BE2C (cell line): Measurements from ENCODE around the gene STRA8.

Source experiments
- DNase-seq: peaks from one replicate; pipeline ENCODE4 v3.0.0-alpha.2; 2020
- H3K27me3 ChIP-seq: fragments of 250-450 bp; sonication (Bioruptor Pico); 2 replicates; pipeline ENCODE4 v1.5.1; 2020; ENCODE audit warnings: mild to moderate bottlenecking
- H3K36me3 ChIP-seq: fragments of 250-450 bp; sonication (Bioruptor Pico); 2 replicates; pipeline ENCODE4 v1.5.1; 2020; ENCODE audit warnings: mild to moderate bottlenecking
- H3K4me1 ChIP-seq: fragments of 250-450 bp; sonication (Bioruptor Pico); 2 replicates; pipeline ENCODE4 v1.5.1; 2020
- H3K4me3 ChIP-seq: 2 replicates; pipeline ENCODE4 v1.5.1; 2011; ENCODE audit warnings: low read depth, low read length
- H3K9me3 ChIP-seq: fragments of 250-450 bp; sonication (Bioruptor Pico); 2 replicates; pipeline ENCODE4 v1.5.1; 2020
- CTCF ChIP-seq: IDR thresholded peaks from 2 replicates; pipeline ENCODE4 v1.5.1; 2012; ENCODE audit warnings: mild to moderate bottlenecking, low read depth, low read length

The STRA8 gene

DNA sequence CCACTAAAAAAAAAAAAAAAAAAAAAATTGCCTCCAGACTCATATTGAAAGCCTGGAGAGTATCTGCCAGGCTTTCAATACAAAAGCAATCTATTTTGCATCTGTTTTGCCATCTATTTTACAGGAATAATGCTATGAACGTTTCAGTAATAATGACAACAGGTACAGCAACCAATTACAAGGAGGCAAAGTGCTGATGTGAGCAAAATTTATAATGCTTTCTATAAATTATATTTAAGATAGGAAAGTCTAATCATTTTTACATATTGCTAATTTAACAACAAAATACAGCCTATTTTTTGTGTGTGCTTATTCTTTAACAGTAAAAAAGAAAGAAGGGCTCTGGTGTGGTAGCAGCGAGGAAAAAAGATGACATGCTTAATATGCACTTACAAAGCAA, 32.3 kb upstream of the STRA8 start:
- Histone ChIP-seq H3K9me3 (no peaks in the 10 kb centered on the region), H3K27me3 (no peaks in the 10 kb centered on the region), H3K4me1 (peaks cover 2% of the 10 kb centered on the region; the same call in 1 of the 2 replicates), H3K36me3 (no peaks in the 10 kb centered on the region), H3K4me3 (no peak overlapping the region)
- no peak for TF ChIP-seq CTCF
- DNase-seq = no peak

DNA sequence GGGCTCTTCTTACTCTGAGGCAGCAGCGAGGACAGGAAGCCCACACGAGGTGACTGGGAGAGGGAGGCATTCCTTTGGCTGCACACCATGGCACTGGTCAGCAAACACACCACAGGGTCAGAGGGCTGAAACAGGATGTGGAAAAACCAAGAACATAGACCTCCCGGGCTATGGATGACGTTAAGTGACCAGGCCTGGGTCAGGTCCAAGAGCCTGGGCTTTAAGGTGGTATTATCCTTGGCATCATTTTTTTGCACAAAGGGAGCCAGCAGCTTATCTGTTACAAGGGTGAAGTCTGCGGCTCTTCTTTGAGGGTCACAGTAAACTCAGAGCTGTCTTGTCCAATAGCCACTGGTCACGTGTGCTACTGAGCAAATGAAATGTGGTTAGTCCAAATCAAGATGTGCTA, 29.3 kb upstream of the STRA8 start:
- Histone ChIP-seq H3K4me3 (no peak overlapping the region), H3K27me3 (no peaks in the 10 kb centered on the region), H3K4me1 (peaks cover 2% of the 10 kb centered on the region; the same call in 1 of the 2 replicates), H3K36me3 (no peaks in the 10 kb centered on the region), H3K9me3 (no peaks in the 10 kb centered on the region)
- no peak for TF ChIP-seq CTCF
- DNase-seq = no peak

DNA sequence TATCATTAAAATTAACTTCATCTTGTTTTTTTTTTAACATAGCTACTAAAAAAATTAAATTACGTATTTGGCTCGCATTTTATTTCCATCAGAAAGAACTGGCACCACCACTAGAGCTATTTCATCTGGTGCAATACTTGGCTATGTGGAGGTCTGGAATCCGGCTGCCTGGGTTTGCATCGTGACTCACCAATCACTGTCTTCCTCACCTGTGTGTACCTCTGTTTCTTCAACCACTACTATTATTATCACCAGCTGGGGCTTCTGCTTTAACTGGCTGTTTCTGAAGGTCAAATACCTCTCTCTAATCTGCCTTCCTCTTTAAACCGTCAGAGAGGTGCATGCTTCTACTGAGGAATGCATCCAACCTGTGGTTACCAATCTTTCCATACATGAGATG, 28.8 kb upstream of the STRA8 start:
- H3K4me1 ChIP-seq = peaks cover 2% of the 10 kb centered on the region; the same call in 1 of the 2 replicates
- H3K4me3 ChIP-seq = no peak overlapping the region
- TF ChIP-seq CTCF = no peak
- H3K9me3 ChIP-seq = no peaks in the 10 kb centered on the region
- no peak for DNase-seq
- no peaks in the 10 kb centered on the region for H3K27me3 ChIP-seq
- no peaks in the 10 kb centered on the region for H3K36me3 ChIP-seq

DNA sequence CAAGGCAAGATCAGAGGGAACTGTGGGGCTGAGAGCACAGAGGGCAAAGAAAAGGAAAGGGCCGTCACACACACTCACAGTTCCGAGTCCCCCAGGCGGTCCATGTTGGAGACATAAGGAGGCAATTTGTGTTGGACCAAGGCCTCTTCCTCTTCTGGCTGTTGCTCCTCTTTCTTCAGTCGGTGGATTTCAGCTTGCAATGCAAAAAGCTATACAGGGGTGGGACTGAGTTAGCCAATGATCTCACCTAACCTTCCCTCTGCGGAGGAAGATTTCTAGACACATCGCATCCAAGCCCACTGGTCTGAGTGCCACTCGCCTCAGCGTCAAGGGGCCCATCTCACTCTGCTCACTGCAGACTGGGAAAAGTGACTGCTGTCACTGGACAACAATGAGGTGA, 27.8 kb upstream of the STRA8 start:
- no peak for DNase-seq
- no peaks in the 10 kb centered on the region for H3K27me3 ChIP-seq
- H3K4me1 ChIP-seq = no peaks in the 10 kb centered on the region
- no peak for TF ChIP-seq CTCF
- H3K36me3 ChIP-seq = no peaks in the 10 kb centered on the region
- no peaks in the 10 kb centered on the region for H3K9me3 ChIP-seq
- H3K4me3 ChIP-seq = no peak overlapping the region

DNA sequence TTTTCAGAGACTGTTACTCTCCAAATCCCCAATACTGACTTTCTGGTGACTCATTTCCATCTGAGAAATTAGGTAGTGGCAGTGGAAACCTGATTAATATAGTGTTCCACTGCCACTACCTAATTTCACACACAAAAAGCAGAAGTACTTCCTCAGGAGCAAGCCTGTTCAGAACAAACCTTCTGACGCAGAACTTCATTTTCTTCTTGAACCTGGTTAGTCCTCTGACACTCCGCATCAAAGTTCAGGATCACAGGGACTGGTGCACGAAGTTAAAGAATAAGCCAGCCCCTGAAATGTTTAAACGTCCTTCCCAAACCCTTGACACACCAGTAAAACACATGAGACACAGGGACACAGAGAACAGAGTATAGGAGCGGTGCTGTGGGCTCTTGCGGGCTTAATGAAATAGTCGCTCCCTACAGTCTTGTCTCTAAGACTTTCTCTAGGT, 26.7 kb upstream of the STRA8 start:
- Histone ChIP-seq H3K4me3 (no peak overlapping the region), H3K9me3 (no peaks in the 10 kb centered on the region), H3K36me3 (no peaks in the 10 kb centered on the region), H3K4me1 (0 out of 2 replicates have a peak, but pooled peaks cover 2% of the 10 kb centered on the region), H3K27me3 (no peaks in the 10 kb centered on the region)
- no peak for DNase-seq
- no peak for TF ChIP-seq CTCF

DNA sequence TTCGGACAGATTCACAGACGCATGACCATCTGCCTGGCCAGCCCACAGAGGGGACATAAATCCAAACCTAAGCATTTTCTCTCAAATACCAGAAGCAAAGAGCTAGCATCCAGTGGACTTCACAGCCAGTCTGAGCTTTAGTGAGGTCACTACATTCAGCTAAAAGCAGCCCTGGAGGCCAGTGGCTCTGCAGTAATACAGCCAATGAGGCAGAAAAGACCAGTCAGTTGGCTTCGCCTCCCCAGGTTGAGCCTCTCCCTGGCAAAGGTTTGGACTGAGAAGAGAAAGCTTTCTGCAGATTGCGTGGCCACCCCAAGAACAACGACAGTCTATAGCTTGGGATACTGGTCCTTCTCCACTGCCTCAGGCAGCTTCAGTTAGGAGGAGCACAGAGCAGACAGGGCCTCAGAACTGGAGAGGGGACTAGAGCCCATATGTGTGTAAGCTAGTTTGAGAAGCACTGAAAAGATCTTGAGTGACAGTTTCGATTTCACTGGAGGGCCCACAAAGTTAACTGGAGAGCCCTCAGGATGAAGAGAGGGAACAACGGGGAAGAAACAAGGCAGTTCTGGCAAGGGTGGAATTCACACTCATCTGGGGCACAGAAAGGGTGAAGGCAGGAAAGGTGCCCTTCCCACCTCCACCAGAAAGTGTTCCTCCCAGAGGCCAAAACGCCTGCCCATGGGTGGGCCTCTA, 26.1 kb upstream of the STRA8 start:
- Histone ChIP-seq H3K36me3 (no peaks in the 10 kb centered on the region), H3K27me3 (no peaks in the 10 kb centered on the region), H3K9me3 (no peaks in the 10 kb centered on the region), H3K4me1 (0 out of 2 replicates have a peak, but pooled peaks cover 3% of the 10 kb centered on the region), H3K4me3 (no peak overlapping the region)
- no peak for TF ChIP-seq CTCF
- DNase-seq = no peak
